ENCODE results near the gene LTA4H. TPM values are rescaled to one million over a fixed set of nuclear protein-coding genes. Genes with fewer than 3 reads are reported as not detected.

Gene LTA4H
- total RNA-seq, 1 experiment from 2014 or later, result 51.4 TPM

DNA sequence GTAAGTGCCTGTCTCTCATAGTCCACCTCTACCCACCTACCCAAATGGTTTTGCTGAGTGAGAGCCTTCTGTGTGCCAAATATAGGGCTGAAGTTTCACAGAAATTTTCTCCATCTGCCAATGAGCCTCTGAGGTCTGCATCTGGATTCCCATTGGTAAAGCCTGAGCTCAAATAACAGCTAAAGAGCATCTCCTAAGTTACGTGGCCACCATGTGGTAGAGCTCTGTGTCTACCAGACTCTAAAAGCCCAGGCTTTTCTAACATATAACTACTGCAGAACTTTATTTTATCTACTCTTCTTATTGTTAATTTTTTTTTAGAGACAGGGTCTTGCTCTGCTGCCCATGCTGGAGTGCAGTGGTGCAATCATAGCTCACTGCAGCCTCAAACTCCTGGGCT, 76.3 kb downstream of the LTA4H start:
- DNase-seq (ENCODE audit: low read depth), result peak; percentile 35

GRCh38 chr12:95956557-95957145, 78.7 kb downstream of the LTA4H start:
- DNase-seq (ENCODE audit: low read depth), result no peak

GRCh38 chr12:95955549-95956159, 79.7 kb downstream of the LTA4H start:
- DNase-seq (ENCODE audit: low read depth), result no peak

GRCh38 chr12:95953000-95953399, 82.4 kb downstream of the LTA4H start:
- no peak for DNase-seq (ENCODE audit: low read depth)

DNA sequence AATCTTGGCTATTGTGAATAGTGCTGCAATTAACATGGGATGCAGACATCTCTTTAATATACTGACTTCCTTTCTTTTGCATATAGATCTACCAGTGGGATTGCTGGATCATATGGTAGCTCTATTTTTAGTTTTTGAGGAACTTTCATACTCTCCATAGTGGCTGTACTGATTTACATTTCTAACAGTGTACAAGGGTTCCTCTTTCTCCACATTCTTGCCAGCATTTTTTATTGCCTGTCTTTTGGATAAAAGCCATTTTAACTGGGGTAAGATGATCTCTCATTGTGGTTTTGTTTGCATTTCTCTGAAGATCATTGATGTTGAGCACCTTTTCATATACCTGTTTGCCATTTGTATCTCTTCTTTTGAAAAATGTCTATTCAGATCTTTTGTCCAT, 83.9 kb downstream of the LTA4H start:
- peak; percentile 15 for DNase-seq (ENCODE audit: low read depth)

Other genes with a start within 250 kb of the LTA4H start
- gene NTN4, start 244.8 kb downstream of the LTA4H start, total RNA-seq (2014; rRNA removed; shearing (Covaris generic)), result 16.5 and 21.5 TPM in 2 replicates
- gene SNRPF, start 176.6 kb downstream of the LTA4H start, total RNA-seq (2014; rRNA removed; shearing (Covaris generic)), result 20.6 and 33.8 TPM in 2 replicates
- not detected in 2 replicates for gene CCDC38, start 93.0 kb downstream of the LTA4H start, total RNA-seq (2014; rRNA removed; shearing (Covaris generic))
- 1.5 TPM in 1 of 2 replicates, not detected in the other for gene AMDHD1, start 92.3 kb downstream of the LTA4H start, total RNA-seq (2014; rRNA removed; shearing (Covaris generic))
- not detected in 2 replicates for gene HAL, start 39.2 kb downstream of the LTA4H start, total RNA-seq (2014; rRNA removed; shearing (Covaris generic))
- gene ELK3, start 158.8 kb upstream of the LTA4H start, total RNA-seq (2014; rRNA removed; shearing (Covaris generic)), result 20.9 and 34.9 TPM in 2 replicates

Measured in M059J (cell line).